Lung (tissue), 12 donors: ENCODE measurements around the gene TGFBR1. TPM values are rescaled to one million over a fixed set of nuclear protein-coding genes. Genes with fewer than 3 reads are reported as not detected.

Experiments
- ATAC-seq: fragments of 200-7000 bp; cut with Tn5 transposase; one replicate; pipeline ENCODE4 v1.9.1; 2020; ENCODE audit warnings: moderate number of reproducible peaks; ENCODE audit not compliant: insufficient read depth, low FRiP score
- DNase-seq, 3 donors: peaks; one replicate each; pipeline ENCODE4 v3.0.0-alpha.2; 2013 to 2017
- H3K27ac ChIP-seq, 2 donors: one replicate each; pipeline ENCODE4 v1.5.1; 2013; ENCODE audit warnings: mild to moderate bottlenecking in 2 of 2, moderate library complexity in 2 of 2, control low read depth in 1 of 2, inconsistent platforms in 1 of 2, low read depth in 1 of 2, low read length in 1 of 2
- H3K27me3 ChIP-seq, 3 donors: one replicate each; pipeline ENCODE4 v1.5.1; 2013; ENCODE audit warnings: low read length in 2 of 3; ENCODE audit not compliant: control insufficient read depth in 3 of 3, insufficient read depth in 3 of 3
- H3K36me3 ChIP-seq, 4 donors: one replicate each; pipeline ENCODE4 v1.5.1; 2013; ENCODE audit warnings: low read length in 4 of 4, mild to moderate bottlenecking in 1 of 4, moderate library complexity in 1 of 4; ENCODE audit not compliant: control insufficient read depth in 4 of 4, insufficient read depth in 4 of 4
- H3K4me1 ChIP-seq, 5 donors: one replicate each; pipeline ENCODE4 v1.5.1; 2013; ENCODE audit warnings: low read length in 5 of 5, mild to moderate bottlenecking in 2 of 5, moderate library complexity in 1 of 5; ENCODE audit not compliant: control insufficient read depth in 5 of 5, insufficient read depth in 5 of 5
- H3K4me3 ChIP-seq: one replicate; pipeline ENCODE4 v1.5.1; 2013; ENCODE audit warnings: mild to moderate bottlenecking, control low read depth, moderate library complexity
- H3K9ac ChIP-seq, 2 donors: one replicate each; pipeline ENCODE4 v1.5.1; 2013; ENCODE audit warnings: low read length in 2 of 2, control low read depth in 1 of 2; ENCODE audit not compliant: insufficient read depth in 1 of 2
- H3K9me3 ChIP-seq, 4 donors: one replicate each; pipeline ENCODE4 v1.5.1; 2013; ENCODE audit warnings: low read length in 3 of 4, mild to moderate bottlenecking in 1 of 4, moderate library complexity in 1 of 4; ENCODE audit not compliant: control insufficient read depth in 4 of 4, insufficient read depth in 3 of 4
- CTCF ChIP-seq: IDR thresholded peaks from 2 replicates; pipeline ENCODE4 v1.5.1; 2012; ENCODE audit warnings: mild to moderate bottlenecking; ENCODE audit errors: control extremely low read depth, extremely low read depth
- WGBS, 2 donors: extraction: QIAGEN DNeasy Blood & Tissue Kit; methylation state at CpG; one replicate each; pipeline ENCODE4 v1.1.7; 2013; 5-methylcytosine and 5-hydroxymethylcytosine counted together
- polyA plus RNA-seq, 2 donors: library from polyadenylated mRNA; stranded (reverse); fragments of 200-250 nt; gene quantifications; one replicate each; pipeline ENCODE4 v1.2.1, GENCODE V29; 2013
- total RNA-seq, 2 donors: library from RNA; depleted of rRNA in 1 of 2; stranded (reverse); fragments of >200 nt in 1 of 2; gene quantifications; one replicate each; pipeline ENCODE4 v1.2.1, GENCODE V29; 2014 to 2021
- donor health status: control.
- donor health status: control.
- donor health status: Bipolar disorder and iron deficiency.
- donor health status: healthy.
- donor health status: DM: yes; HTN: yes; CAD: no.

The TGFBR1 gene
- total and polyA plus RNA-seq, 4 donors, result 14.2 to 73.2 (median 28.9) TPM

GRCh38 chr9:99146574-99146973, 41.7 kb downstream of the TGFBR1 start:
- WGBS, 2 donors, result 81 to 91% methylated on average over 4 of the region's 4 CpGs
- Histone ChIP-seq H3K4me3 (no peak overlapping the region), H3K9ac (no peak overlapping the region), H3K36me3 (peaks cover 9 to 37% (median 20%) of the 10 kb centered on the region in 4 donors), H3K27ac (no peak overlapping the region), H3K27me3 (no peaks in the 10 kb centered on the region), H3K4me1 (no peaks in the 10 kb centered on the region), H3K9me3 (no peaks in the 10 kb centered on the region)
- DNase-seq (no peak), ATAC-seq (no peak)
- no peak for TF ChIP-seq CTCF

- Histone ChIP-seq H3K36me3 (peaks cover 13 to 37% (median 21%) of the 10 kb centered on the region in 4 donors), H3K27me3 (no peaks in the 10 kb centered on the region)
- no peak for DNase-seq
These were observed 42.3 kb downstream of the TGFBR1 start for GRCh38 chr9:99147177-99147576.

GRCh38 chr9:99150451-99151171, 45.7 kb downstream of the TGFBR1 start:
- H3K9me3 ChIP-seq, result no peaks in the 10 kb centered on the region
- 70 to 80% methylated on average over 8 of the region's 8 CpGs for WGBS, 2 donors
- no peak overlapping the region for H3K4me3 ChIP-seq
- no peak for TF ChIP-seq CTCF
- DNase-seq (no peak), ATAC-seq (no peak)
- H3K36me3 ChIP-seq, result peaks cover 8 to 22% (median 10%) of the 10 kb centered on the region in 4 donors
- no peak overlapping the region for H3K9ac ChIP-seq
- no peaks in the 10 kb centered on the region for H3K4me1 ChIP-seq
- no peak overlapping the region for H3K27ac ChIP-seq
- no peaks in the 10 kb centered on the region for H3K27me3 ChIP-seq

More at GRCh38 chr9:99147177-99147576, 42.3 kb downstream of the TGFBR1 start:
- Histone ChIP-seq H3K27ac (no peak overlapping the region), H3K9me3 (no peaks in the 10 kb centered on the region), H3K4me1 (no peaks in the 10 kb centered on the region), H3K9ac (no peak overlapping the region), H3K4me3 (no peak overlapping the region)
- ATAC-seq, result no peak
- no peak for TF ChIP-seq CTCF
